Stimulated activated naive CD4-positive, alpha-beta T cell treated with Interleukin-2 at 50 U/mL for 16 hours (primary cell): Measurements from ENCODE around the gene GNA12.

Experiments used
- DNase-seq: peaks from one replicate; lab custom pipeline; 2025; lab: John Stamatoyannopoulos, UW

The GNA12 gene

GRCh38 chr7:2837496-2837895 lies 6.6 kb downstream of the GNA12 start:
- no peak for DNase-seq

GRCh38 chr7:2834748-2835441 lies 9.2 kb downstream of the GNA12 start:
- DNase-seq, result no peak

DNA sequence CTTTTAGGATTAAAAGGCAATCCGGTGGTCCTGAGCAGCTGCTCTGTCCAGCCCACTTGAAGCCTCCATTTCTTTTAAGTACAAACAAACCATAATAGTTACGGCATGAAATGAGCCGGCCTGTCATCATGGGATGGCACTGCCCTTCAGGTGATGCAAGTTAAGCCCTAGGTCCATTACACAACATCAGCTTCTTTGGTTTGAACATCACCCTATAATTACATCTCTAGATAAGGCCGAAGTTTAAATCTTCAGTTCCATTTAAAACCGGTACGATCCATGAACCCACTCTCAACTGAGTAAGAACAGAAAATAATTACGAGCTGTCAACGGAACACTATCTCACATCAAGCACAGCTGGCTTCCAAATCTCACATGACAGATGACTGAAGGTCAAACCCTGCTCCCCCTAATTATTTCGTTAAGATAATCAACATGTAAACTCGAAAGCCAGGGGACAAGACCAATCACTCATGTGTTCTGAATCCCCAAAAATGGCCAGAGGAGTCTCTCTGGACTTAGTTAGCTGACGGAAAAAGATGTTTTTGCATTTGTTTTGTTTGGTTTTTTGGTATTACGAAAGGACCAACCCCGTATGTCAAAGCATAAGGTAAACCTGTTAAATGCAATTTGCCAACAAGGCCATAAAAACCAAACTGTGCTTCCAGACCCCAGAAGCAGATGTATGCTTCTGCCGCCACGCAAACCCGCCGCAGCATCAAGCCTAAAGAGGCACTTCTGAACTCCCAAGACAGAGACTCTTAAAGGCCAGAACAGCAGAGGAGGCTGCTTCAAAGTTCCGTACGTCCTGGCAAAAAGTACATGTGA lies 10.8 kb downstream of the GNA12 start:
- no peak for DNase-seq

GRCh38 chr7:2832461-2832860 lies 11.6 kb downstream of the GNA12 start:
- DNase-seq, result no peak

- no peak for DNase-seq
These were observed 13.3 kb downstream of the GNA12 start for GRCh38 chr7:2830609-2831376.

DNA sequence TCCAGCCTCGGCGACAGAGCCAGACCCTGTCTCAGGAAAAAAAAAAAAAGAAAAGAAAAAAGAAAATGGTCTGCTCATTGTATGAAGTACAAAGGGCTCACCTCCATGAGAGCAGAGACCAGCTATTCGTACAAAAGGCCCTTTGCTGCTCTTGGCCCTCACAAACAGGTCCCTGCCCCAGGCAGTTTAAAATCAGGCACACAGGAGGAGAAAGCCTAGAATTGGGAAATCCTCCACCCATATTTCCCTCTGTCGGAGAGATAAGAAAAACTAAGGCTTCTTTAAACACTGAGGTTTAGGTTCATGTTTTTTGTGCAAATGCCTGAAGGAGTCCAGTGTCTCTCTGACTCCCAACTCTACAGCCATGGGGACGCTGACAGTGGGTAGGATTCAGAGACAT lies 15.1 kb downstream of the GNA12 start:
- DNase-seq, result no peak

GRCh38 chr7:2826771-2827170 lies 17.3 kb downstream of the GNA12 start:
- DNase-seq, result no peak

DNA sequence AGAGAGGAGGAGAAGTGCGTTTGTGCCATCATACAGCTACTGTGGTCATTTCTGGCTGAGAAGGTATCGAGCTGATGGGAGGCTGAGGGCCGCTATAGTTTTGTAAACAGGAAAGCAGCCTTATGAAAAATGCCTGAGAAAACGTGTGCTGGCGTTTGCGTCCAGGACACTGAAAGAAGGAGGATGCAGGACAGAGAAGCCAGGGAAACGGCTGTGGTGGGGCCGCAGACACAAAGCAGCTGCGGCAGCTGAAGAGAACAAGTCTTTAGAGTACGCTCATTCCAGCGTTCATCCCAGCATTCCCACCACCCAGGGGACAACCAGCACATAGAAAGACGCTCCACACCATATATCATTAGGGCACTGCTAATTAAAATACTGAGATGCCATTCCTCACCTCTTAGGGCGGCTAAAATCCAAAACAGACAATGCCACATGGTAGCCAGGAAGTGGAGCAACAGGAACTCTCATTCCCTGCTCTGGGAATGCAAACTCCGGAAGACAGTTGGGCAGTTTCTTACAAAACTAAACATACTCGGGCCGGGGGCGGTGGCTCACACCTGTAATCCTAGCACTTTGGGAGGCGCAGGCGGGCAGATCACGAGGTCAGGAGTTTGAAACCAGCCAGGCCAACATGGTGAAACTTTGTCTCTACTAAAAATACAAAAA lies 18.4 kb downstream of the GNA12 start:
- DNase-seq, result no peak

DNA sequence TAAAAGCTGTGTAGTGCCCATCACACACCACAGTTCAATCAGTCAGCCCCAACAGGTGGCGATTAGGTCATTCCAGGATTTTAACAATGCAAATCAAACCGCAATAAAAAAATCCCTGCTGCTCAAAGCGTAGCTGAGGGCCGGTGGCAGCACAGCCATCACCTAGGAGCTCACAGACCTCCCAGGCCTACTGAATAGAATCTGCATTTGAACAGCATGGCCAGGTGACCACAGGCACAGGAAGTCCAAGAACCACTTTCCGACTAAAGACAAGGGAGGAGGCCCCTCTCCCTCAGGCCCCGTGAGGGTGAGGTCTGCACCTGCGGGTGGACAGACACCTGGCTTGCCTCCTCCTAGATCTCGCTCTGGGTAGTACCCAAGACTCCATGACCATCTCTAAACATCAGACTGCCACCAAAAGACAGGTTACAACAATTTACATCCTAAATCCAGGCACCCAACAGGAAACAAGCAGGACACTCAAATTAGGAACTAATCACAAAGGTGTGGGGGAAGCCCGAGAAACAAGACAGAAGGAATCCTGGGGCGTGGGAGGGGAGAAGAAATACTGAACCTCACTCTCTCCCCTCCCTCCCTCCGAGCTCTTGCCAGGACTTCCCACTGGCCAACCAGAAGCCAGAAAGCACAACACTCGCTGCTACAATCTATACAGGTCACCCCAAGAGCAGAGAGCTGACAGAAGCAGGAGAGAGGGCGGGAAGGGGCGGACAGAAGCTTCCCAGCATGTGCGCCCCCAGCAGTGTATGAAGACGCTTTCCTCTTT lies 19.2 kb downstream of the GNA12 start:
- DNase-seq, result no peak

DNA sequence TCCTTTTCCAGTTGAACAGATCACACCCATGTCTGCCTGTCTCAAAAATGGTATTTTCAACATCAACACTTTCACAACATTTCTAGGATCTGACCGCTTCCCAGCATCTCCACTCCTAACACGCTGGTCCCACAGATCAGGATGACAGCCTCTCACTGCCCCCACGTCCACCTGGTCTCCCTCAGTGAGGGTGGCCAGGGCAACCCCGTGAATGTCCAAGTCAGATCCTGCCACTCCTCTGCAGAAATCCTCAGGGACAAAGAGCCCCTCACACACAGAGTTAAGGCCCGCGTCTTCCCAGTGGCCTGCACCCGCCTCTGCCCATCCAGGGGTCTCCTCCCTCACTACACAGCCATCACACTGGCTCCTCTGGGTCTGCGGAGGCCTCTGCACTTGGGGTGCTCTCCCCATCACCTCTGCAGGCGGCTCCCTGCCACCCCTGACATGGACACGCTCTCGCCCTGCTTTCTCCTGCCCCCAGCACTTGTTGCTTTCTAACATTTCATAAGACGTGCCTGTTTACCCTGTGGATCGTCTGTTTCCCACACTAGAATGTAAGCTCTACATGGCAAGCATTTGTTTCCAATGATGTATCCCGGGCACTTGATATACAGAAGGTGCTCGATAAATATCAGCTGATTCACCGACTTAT lies 20.0 kb downstream of the GNA12 start:
- DNase-seq, result no peak

GRCh38 chr7:2823130-2823529 lies 21.0 kb downstream of the GNA12 start:
- no peak for DNase-seq

DNA sequence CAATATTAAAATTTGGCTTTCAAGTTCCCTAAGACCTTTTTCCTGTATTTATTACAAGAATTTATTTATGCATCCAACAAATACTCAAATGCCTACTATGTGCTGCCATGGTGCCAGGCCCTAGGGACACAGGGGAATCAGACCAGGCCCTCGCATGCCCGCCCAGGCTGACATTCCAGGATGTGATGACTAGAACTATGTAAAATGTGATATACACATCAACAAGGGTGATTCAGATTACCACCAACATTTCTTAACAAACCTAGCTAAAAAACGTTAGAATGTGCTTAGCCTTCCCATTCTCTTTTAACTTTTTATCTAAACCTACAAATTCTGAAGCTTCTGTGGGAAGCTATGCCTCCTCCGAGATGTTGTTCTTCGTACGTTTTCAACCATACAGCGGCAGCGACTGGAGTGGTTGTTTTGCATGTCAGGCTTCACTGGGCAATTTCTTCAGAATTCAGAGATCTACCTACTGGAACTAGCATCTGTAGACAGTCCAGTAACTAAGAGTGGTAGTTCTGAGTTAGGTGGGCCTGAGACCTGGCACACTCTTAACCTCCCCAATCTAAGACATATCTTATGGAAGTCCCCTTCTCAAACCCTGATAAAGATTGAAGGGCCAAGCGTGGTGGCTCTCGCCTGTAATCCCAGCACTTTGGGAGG lies 22.1 kb downstream of the GNA12 start:
- DNase-seq, result no peak

DNA sequence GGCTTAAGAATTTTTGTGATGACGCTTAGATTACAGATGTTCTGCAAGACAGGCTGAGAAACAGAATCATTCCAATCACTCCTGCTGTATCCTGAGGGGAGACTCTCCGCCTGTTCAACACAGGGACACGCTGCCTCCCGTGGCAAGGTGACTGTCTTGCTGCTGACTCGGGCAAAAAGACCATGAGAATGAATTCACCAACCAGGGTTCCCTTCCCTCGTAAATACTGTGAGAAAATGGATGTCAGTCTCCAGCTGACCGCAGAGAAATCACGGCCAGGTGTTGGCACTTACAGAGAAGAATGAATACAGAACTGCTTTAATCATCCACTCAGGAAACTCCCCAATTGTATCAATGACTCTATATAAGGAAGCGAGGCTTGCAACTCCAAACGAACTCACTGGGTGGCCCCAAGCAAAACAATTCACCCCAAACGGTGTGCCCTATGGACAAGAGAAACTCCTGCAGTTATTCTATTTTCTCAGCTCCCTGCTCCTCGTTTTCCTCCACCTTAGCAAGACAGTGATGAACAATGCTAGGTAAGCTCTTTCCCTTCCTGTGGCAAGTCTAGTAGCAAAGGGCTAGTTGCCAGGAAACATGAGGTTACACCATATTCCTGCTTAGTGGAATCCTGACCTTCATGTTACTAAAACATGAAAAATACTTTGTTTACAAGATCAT lies 22.8 kb downstream of the GNA12 start:
- no peak for DNase-seq

DNA sequence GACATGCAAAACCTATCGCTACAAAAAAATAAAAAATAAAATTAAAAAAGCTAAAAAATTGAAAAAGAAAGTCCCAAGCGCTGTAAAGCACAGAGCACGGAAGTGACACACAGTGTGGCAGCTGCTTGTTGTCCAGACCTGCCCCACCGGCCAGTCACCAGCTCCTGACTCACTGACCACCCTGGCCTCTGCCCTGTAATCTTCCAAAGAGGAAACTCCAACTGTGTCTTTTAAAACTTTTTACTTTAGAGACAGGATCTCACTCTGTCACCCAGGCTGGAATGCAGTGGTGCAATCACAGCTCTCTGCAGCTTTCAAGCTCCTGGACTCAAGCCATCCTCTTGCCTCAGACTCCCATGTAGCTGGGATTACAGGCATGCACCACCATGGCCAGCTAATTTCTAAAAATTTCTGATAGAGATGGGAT lies 23.6 kb downstream of the GNA12 start:
- DNase-seq, result no peak

DNA sequence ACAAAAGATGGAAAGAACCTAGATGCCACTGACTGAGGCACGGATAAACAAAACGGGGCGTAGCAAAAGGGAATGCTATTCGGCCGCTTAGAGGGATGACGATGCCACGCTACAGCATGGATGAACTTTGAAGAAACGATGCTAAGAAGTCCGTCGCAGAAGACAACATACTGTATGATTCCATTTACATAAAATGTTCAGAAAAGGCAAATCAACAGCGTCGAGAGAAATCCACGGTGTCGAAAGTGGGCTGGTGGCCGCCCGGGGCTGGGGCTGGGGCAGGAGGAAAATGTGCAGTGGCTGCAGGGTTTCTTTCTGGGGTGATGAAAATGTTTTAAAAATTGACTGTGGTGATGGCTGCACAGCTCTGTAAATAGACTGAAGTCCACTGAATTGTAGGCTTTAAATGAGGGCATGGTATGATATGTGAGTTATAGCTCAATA lies 24.1 kb downstream of the GNA12 start:
- DNase-seq, result no peak

GRCh38 chr7:2819161-2819953 lies 24.8 kb downstream of the GNA12 start:
- no peak for DNase-seq

GRCh38 chr7:2818653-2819052 lies 25.5 kb downstream of the GNA12 start:
- DNase-seq, result no peak

GRCh38 chr7:2818121-2818520 lies 26.0 kb downstream of the GNA12 start:
- no peak for DNase-seq

GRCh38 chr7:2817456-2817855 lies 26.7 kb downstream of the GNA12 start:
- DNase-seq, result no peak
